ENCODE results near the gene RPL13.
A peak's percentile ranks its signal among the peaks of the same experiment; 100 is the strongest.

- TF ChIP-seq, protein P1, sequence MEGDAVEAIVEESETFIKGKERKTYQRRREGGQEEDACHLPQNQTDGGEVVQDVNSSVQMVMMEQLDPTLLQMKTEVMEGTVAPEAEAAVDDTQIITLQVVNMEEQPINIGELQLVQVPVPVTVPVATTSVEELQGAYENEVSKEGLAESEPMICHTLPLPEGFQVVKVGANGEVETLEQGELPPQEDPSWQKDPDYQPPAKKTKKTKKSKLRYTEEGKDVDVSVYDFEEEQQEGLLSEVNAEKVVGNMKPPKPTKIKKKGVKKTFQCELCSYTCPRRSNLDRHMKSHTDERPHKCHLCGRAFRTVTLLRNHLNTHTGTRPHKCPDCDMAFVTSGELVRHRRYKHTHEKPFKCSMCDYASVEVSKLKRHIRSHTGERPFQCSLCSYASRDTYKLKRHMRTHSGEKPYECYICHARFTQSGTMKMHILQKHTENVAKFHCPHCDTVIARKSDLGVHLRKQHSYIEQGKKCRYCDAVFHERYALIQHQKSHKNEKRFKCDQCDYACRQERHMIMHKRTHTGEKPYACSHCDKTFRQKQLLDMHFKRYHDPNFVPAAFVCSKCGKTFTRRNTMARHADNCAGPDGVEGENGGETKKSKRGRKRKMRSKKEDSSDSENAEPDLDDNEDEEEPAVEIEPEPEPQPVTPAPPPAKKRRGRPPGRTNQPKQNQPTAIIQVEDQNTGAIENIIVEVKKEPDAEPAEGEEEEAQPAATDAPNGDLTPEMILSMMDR (IDR thresholded peaks at IDR 0.05), result no peak
- TF ChIP-seq POLR2A (IDR thresholded peaks at IDR 0.05), result peak in 1 of 2 donors; percentile 22
These were observed 1.6 kb downstream of the RPL13 start for GRCh38 chr16:89561884-89562599.

Measured in Peyer's patch (tissue), 4 donors.